Prostate gland (tissue), 2 donors: ENCODE data around the gene CCDC154. TPM values are rescaled to one million over a fixed set of nuclear protein-coding genes. Genes with fewer than 3 reads are reported as not detected.
A peak's percentile ranks its signal among the peaks of the same experiment; 100 is the strongest.

Experiments used
- DNase-seq: peaks from one replicate; pipeline ENCODE4 v3.0.0-alpha.2; 2019; ENCODE audit warnings: low spot score
- H3K27ac ChIP-seq, 2 donors: fragments of 200-600 bp; sonication (generic); 2 replicates each; pipeline ENCODE4 v1.5.1; 2017 to 2019
- H3K27me3 ChIP-seq: fragments of 200-600 bp; sonication (generic); replicated peaks from 2 replicates; pipeline ENCODE4 v1.5.1; 2019; ENCODE audit not compliant: insufficient read depth
- H3K36me3 ChIP-seq, 2 donors: fragments of 200-600 bp; sonication (generic); 1 replicate in 1 of 2; 2 replicates in 1 of 2; pipeline versions ENCODE4 v1.5.1 to v1.8.1; 2017 to 2019
- H3K4me1 ChIP-seq: fragments of 200-600 bp; sonication (generic); replicated peaks from 2 replicates; pipeline ENCODE4 v1.5.1; 2019
- H3K4me3 ChIP-seq, 2 donors: fragments of 200-600 bp; sonication (generic); 2 replicates each; pipeline ENCODE4 v1.5.1; 2017 to 2019
- H3K9me3 ChIP-seq: fragments of 200-600 bp; sonication (generic); 2 replicates; pipeline ENCODE4 v1.5.1; 2017
- CTCF ChIP-seq, 4 experiments: fragments of 200-600 bp in 2 of 4; fragments of 450-650 bp in 2 of 4; sonication (generic) in 2 of 4; IDR thresholded peaks; 1 replicate in 3 of 4; 2 replicates in 1 of 4; pipeline ENCODE4 v1.5.1; 2016 to 2019; ENCODE audit warnings: antibody characterized with exemption in 4 of 4, mild to moderate bottlenecking in 2 of 4, moderate library complexity in 2 of 4
- POLR2A ChIP-seq: fragments of 450-650 bp; IDR thresholded peaks from one replicate; pipeline ENCODE4 v1.6.1; 2016; ENCODE audit warnings: antibody characterized with exemption, mild to moderate bottlenecking
- POLR2AphosphoS5 ChIP-seq: sonication (generic); formaldehyde crosslinking; IDR thresholded peaks from one replicate; pipeline ENCODE4 v1.6.1; 2017; ENCODE audit warnings: antibody characterized with exemption
- WGBS: methylation state at CpG from one replicate; pipeline ENCODE4 v1.1.5; 2018; 5-methylcytosine and 5-hydroxymethylcytosine counted together
- intact Hi-C: fragments of 100-400 bp; cut with DNase I; formaldehyde crosslinking; loops from one replicate; pipeline ENCODE4 v1.14.2; 2022
- total RNA-seq, 2 donors: library from RNA; depleted of rRNA; stranded (reverse); fragments of >200 nt; gene quantifications; one replicate each; pipeline ENCODE4 v1.1.0, GENCODE V29; 2016

The CCDC154 gene
- total RNA-seq, 2 donors from 2014 or later, result 5.7 TPM; not detected in 1

GRCh38 chr16:1425616-1426370, 18.6 kb downstream of the CCDC154 start:
- DNase-seq, result no peak
- H3K4me3 ChIP-seq, result no peak overlapping the region
- intact Hi-C loops, result no loop called here
- H3K36me3 ChIP-seq, result no peaks in the 10 kb centered on the region
- WGBS, result 84% methylated on average over 11 of the region's 16 CpGs
- H3K27me3 ChIP-seq, result no peaks in the 10 kb centered on the region
- no peaks in the 10 kb centered on the region for H3K9me3 ChIP-seq
- H3K4me1 ChIP-seq, result peaks cover 7% of the 10 kb centered on the region
- TF ChIP-seq POLR2A (no peak), POLR2AphosphoS5 (no peak), CTCF (IDR thresholded peaks at IDR 0.05) (no peak)
- no peak overlapping the region for H3K27ac ChIP-seq

- no peak for DNase-seq
- Histone ChIP-seq H3K36me3 (no peaks in the 10 kb centered on the region), H3K27ac (no peak overlapping the region), H3K4me1 (peaks cover 8% of the 10 kb centered on the region), H3K4me3 (no peak overlapping the region), H3K9me3 (no peaks in the 10 kb centered on the region), H3K27me3 (no peaks in the 10 kb centered on the region)
- 96% methylated on average over 12 of the region's 12 CpGs for WGBS
- TF ChIP-seq POLR2A, result no peak
- no peak for TF ChIP-seq CTCF (IDR thresholded peaks at IDR 0.05)
- no peak for TF ChIP-seq POLR2AphosphoS5
- intact Hi-C loops, result loop anchor here (5.0 kb wide), 1 partner anchor 117 kb away; the partner anchor contains the start of gene UBE2I
Measured at GRCh38 chr16:1424028-1424427, 20.3 kb downstream of the CCDC154 start.

GRCh38 chr16:1422076-1422475, 22.3 kb downstream of the CCDC154 start:
- TF ChIP-seq POLR2AphosphoS5, result peak; percentile 61
- no peak for TF ChIP-seq POLR2A
- TF ChIP-seq CTCF (IDR thresholded peaks at IDR 0.05), result no peak
- intact Hi-C loops, result loop anchor here (5.0 kb wide), 1 partner anchor 115 kb away; the partner anchor contains the start of gene UBE2I

GRCh38 chr16:1420111-1420539, 24.2 kb downstream of the CCDC154 start:
- H3K4me3 ChIP-seq, result peak overlapping the region; percentile 94 to 95
- under 1% methylated on average over 22 of the region's 22 CpGs for WGBS
- peak overlapping the region; percentile 93 to 95 for H3K27ac ChIP-seq
- H3K9me3 ChIP-seq, result no peaks in the 10 kb centered on the region
- no peak for TF ChIP-seq POLR2A
- TF ChIP-seq CTCF (IDR thresholded peaks at IDR 0.05), result no peak
- no peak for TF ChIP-seq POLR2AphosphoS5
- H3K27me3 ChIP-seq, result no peaks in the 10 kb centered on the region
- H3K4me1 ChIP-seq, result peaks cover 8% of the 10 kb centered on the region
- H3K36me3 ChIP-seq, result no peaks in the 10 kb centered on the region
- intact Hi-C loops, result loop anchor here (5.0 kb wide), 1 partner anchor 113 kb away; the partner anchor contains the start of gene UBE2I
- DNase-seq, result no peak

More at GRCh38 chr16:1422076-1422475, 22.3 kb downstream of the CCDC154 start:
- Histone ChIP-seq H3K9me3 (no peaks in the 10 kb centered on the region), H3K27me3 (no peaks in the 10 kb centered on the region), H3K4me3 (no peak overlapping the region), H3K36me3 (no peaks in the 10 kb centered on the region), H3K27ac (peak overlapping the region; percentile 93 to 95), H3K4me1 (peaks cover 8% of the 10 kb centered on the region)
- WGBS, result 74% methylated on average over 10 of the region's 10 CpGs
- peak; percentile 62 for DNase-seq
